Neural crest cell (in vitro differentiated cells): ENCODE results near the gene SPATS2L. TPM values are rescaled to one million over a fixed set of nuclear protein-coding genes. Genes with fewer than 3 reads are reported as not detected.
"Not testable (repeated sequence)": the region's sequence is repeated elsewhere in the genome, so short reads cannot be mapped to it uniquely, and the experiment has no call there.

Experiments
- DNase-seq: peaks from one replicate; pipeline ENCODE4 v3.0.0; 2021; ENCODE audit warnings: low read depth, mixed read lengths, low spot score
- H3K27ac Mint-ChIP-seq: one replicate; pipeline ENCODE4 v1.8.0; 2021; ENCODE audit warnings: mild to moderate bottlenecking, mixed read lengths; ENCODE audit not compliant: unreplicated experiment
- H3K27me3 Mint-ChIP-seq: 2 replicates; pipeline ENCODE4 v1.8.0; 2021; ENCODE audit warnings: low read depth, mild to moderate bottlenecking, mixed read lengths
- H3K36me3 Mint-ChIP-seq: 2 replicates; pipeline ENCODE4 v1.8.0; 2021; ENCODE audit warnings: low read depth, mild to moderate bottlenecking, mixed read lengths
- H3K4me1 Mint-ChIP-seq: 2 replicates; pipeline ENCODE4 v1.8.0; 2021; ENCODE audit warnings: mixed read lengths
- H3K4me3 Mint-ChIP-seq: one replicate; pipeline ENCODE4 v1.8.0; 2021; ENCODE audit warnings: mild to moderate bottlenecking, mixed read lengths
- H3K9me3 Mint-ChIP-seq: 2 replicates; pipeline ENCODE4 v1.8.0; 2021; ENCODE audit warnings: mixed read lengths
- total RNA-seq: library from RNA; stranded (reverse); gene quantifications from 2 replicates; pipeline ENCODE4 v1.2.1, GENCODE V29; 2021
- TF ChIP-seq, protein P1 (sequence below): fragments of 200-600 bp; sonication (generic); conservative IDR thresholded peaks from 2 replicates; pipeline ENCODE4 v1.5.0; 2021; ENCODE audit warnings: antibody characterized with exemption, mild to moderate bottlenecking

The SPATS2L gene
- total RNA-seq, 1 donor from 2014 or later = 24.9 TPM

DNA sequence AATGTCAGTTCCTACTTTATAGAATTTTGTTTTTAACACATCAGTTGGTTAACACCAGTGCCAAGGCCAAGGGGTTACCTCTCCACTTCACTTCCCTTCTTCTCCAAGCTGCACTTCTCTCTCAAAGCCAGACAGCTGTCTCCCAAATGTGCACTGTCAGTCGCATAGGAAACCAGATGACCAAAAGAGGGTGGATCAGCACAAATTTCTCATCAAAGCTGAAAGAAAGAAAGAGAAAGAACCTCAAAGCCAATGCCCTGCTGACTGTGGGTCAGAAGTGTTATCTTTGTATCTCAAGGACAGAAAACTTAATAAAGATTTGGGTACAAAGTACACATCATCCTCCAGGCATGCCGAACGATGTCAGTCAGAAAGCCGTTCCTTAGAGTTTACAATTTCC, 32.2 kb downstream of the SPATS2L start:
- TF ChIP-seq, protein P1, sequence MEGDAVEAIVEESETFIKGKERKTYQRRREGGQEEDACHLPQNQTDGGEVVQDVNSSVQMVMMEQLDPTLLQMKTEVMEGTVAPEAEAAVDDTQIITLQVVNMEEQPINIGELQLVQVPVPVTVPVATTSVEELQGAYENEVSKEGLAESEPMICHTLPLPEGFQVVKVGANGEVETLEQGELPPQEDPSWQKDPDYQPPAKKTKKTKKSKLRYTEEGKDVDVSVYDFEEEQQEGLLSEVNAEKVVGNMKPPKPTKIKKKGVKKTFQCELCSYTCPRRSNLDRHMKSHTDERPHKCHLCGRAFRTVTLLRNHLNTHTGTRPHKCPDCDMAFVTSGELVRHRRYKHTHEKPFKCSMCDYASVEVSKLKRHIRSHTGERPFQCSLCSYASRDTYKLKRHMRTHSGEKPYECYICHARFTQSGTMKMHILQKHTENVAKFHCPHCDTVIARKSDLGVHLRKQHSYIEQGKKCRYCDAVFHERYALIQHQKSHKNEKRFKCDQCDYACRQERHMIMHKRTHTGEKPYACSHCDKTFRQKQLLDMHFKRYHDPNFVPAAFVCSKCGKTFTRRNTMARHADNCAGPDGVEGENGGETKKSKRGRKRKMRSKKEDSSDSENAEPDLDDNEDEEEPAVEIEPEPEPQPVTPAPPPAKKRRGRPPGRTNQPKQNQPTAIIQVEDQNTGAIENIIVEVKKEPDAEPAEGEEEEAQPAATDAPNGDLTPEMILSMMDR = no peak
- H3K4me1 Mint-ChIP-seq = peaks cover 20% of the 10 kb centered on the region
- H3K27me3 Mint-ChIP-seq = no peaks in the 10 kb centered on the region
- H3K27ac Mint-ChIP-seq = no peak overlapping the region
- no peak overlapping the region for H3K4me3 Mint-ChIP-seq
- H3K9me3 Mint-ChIP-seq = no peaks in the 10 kb centered on the region
- H3K36me3 Mint-ChIP-seq = peaks cover 3% of the 10 kb centered on the region
- no peak for DNase-seq

DNA sequence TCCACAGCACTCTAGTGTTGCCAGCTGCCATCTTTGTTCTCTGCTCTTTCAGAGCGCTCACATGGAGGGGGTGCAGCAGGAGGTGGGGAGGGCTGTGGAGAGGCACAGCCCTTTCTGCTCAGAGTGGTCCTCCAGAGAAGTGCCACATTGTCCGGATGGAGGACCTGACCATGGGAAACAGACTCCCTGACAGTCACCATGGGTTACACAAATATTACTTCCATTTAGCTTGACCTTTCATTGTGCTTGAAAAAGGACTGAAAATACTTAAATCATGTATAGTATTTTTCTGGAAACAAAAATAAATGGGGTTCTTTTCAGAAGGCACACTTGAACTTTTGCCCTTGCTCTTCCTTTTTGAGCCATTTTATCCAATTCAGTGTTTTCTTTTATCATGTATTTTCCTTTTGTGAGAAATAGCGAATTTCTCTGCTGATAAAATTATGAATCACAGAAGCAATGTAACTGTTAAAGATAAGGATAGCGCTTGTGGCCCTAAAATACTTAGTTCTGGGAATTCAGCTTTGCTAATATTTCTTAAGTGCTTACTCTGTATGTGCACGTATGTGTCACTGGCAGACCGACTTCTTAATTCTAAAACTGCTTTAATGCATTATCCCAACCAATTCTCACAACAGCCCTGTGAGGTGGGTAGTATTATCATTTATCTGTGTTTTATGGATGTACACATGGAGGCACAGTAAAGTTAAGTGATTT, 34.2 kb downstream of the SPATS2L start:
- no peaks in the 10 kb centered on the region for H3K27me3 Mint-ChIP-seq

DNA sequence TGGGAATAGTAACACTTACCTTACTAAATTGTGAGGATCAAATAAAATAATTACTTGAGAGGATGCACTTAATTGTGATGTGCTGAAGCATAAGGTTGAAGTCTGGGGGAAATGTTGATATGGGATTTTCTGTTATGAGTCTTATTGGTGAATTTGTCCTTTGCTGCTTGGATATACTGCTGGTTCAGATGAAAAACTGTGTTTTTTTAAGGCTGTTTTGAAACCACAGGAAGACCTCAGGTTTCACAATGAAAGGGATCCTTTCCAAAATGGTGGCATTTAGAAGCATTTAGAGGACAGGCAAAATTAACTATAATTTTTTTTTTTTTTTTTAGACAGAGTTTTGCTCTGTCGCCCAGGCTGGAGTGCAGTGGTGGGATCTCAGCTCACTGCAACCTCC, 34.9 kb downstream of the SPATS2L start:
- peaks cover 29% of the 10 kb centered on the region for H3K4me1 Mint-ChIP-seq

More for the DNA sequence above, 34.2 kb downstream of the SPATS2L start:
- DNase-seq = no peak
- Mint-ChIP-seq H3K36me3 (peaks cover 8% of the 10 kb centered on the region), H3K4me1 (peaks cover 22% of the 10 kb centered on the region), H3K9me3 (peaks cover 3% of the 10 kb centered on the region), H3K4me3 (no peak overlapping the region), H3K27ac (no peak overlapping the region)
- TF ChIP-seq, protein P1 = no peak

DNA sequence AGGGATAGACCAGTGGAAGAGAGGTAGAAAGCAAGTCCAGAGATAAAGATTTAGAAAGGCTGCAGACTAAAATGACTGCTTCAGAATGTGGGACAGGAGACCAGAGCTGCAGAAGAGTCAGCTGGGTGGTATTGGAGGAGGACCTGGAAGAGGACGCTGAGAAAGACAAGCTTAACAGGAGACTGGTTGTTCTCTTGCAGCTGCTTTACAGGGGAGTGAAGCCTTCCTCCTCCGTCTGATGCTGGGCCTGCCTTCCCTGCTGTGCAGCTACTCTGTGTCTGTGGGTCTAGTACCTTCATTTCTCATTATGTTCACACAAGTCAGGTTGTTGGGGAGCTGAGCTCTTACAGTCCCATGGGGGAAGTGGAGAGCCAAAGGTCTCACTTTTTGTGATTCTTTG, 35.7 kb downstream of the SPATS2L start:
- peaks cover 12% of the 10 kb centered on the region for H3K36me3 Mint-ChIP-seq
- TF ChIP-seq, protein P1 = no peak

More for the DNA sequence above, 34.9 kb downstream of the SPATS2L start:
- DNase-seq = no peak
- Mint-ChIP-seq H3K4me3 (no peak overlapping the region), H3K9me3 (peaks cover 3% of the 10 kb centered on the region), H3K27ac (no peak overlapping the region), H3K27me3 (no peaks in the 10 kb centered on the region), H3K36me3 (peaks cover 8% of the 10 kb centered on the region)
- TF ChIP-seq, protein P1 = no peak

DNA sequence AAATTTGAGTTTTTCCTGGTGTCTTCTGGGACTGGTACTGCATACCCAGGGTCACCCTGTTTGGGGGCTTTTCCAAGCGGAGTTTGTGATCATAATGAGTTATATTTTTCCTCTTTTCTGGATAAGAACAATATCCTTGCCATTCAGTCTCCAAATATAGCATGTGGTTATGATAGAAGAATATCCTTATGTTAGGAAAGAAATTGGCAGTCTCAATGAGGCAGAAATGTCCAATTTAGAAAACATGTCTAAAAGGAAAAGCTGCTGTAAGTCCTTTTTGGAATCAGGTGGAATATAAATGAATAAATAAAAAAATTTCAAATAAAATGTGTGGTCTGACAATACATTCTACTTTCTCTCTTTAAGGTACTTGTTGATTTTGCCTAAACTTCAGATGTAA, 36.2 kb downstream of the SPATS2L start:
- DNase-seq = no peak
- Mint-ChIP-seq H3K36me3 (peaks cover 12% of the 10 kb centered on the region), H3K27ac (no peak overlapping the region), H3K4me1 (peaks cover 30% of the 10 kb centered on the region), H3K27me3 (no peaks in the 10 kb centered on the region), H3K9me3 (peaks cover 3% of the 10 kb centered on the region), H3K4me3 (no peak overlapping the region)
- TF ChIP-seq, protein P1 = no peak

More for the DNA sequence above, 35.7 kb downstream of the SPATS2L start:
- Mint-ChIP-seq H3K9me3 (peaks cover 3% of the 10 kb centered on the region), H3K27ac (no peak overlapping the region), H3K4me1 (peaks cover 34% of the 10 kb centered on the region), H3K4me3 (no peak overlapping the region), H3K27me3 (no peaks in the 10 kb centered on the region)
- DNase-seq = no peak

DNA sequence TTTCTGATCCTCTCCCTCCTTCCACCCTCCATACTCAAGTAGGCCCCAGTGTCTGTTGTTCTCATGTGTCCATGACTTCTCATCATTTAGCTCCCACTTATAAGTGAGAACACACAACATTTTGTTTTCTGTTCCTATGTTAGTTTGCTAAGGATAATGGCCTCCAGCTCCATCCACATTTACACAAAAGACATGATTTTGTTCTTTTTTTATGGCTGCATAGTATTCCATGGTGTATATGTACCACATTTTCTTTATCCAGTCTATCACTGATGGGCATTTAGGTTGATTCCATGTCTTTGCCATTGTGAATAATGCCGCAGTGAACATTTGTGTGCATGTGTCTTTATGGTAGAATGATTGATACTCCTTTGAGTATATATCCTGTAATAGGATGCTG, 37.7 kb downstream of the SPATS2L start:
- H3K27ac Mint-ChIP-seq, H3K9me3 Mint-ChIP-seq, H3K27me3 Mint-ChIP-seq, H3K4me3 Mint-ChIP-seq, DNase-seq: not testable (repeated sequence)
- Mint-ChIP-seq H3K4me1 (peaks cover 25% of the 10 kb centered on the region), H3K36me3 (peaks cover 12% of the 10 kb centered on the region)
